Common myeloid progenitor, CD34-positive (primary cell): ENCODE data around the gene SNN.

Experiments
- CTCF ChIA-PET: fragments of 350-600 bp; sonication (Branson Sonifier 250); formaldehyde crosslinking; loops from one replicate; lab custom pipeline; 2021; ENCODE audit warnings: antibody characterized with exemption; lab: Charles Lee
- POLR2A ChIA-PET: fragments of 350-600 bp; sonication (Branson Sonifier 250); formaldehyde crosslinking; loops from one replicate; lab custom pipeline; 2021; ENCODE audit warnings: antibody characterized with exemption; lab: Charles Lee
- DNase-seq, 3 donors: peaks; one replicate each; pipeline versions ENCODE4 v3.0.0 to v3.0.0-alpha.2; 2013
- H3K27ac ChIP-seq, 2 experiments: 1 replicate in 1 of 2; 2 replicates in 1 of 2; pipeline ENCODE4 v1.7.0; 2013; ENCODE audit warnings: inconsistent platforms in 2 of 2, low read length in 2 of 2, mild to moderate bottlenecking in 2 of 2, low read depth in 1 of 2, moderate library complexity in 1 of 2; ENCODE audit not compliant: severe bottlenecking in 2 of 2, insufficient read depth in 1 of 2, poor library complexity in 1 of 2
- H3K27me3 ChIP-seq, 5 experiments: replicated peaks in 2 of 5; 1 replicate in 3 of 5; 2 replicates in 2 of 5; pipeline versions ENCODE4 v1.6.1 to v1.7.0; 2013; ENCODE audit warnings: low read length in 4 of 5, mild to moderate bottlenecking in 2 of 5, moderate library complexity in 2 of 5, inconsistent platforms in 1 of 5; ENCODE audit not compliant: insufficient read depth in 5 of 5, control insufficient read depth in 4 of 5
- H3K36me3 ChIP-seq, 4 experiments: 1 replicate in 2 of 4; 2 replicates in 2 of 4; pipeline versions ENCODE4 v1.6.1 to v1.7.0; 2013; ENCODE audit warnings: low read length in 3 of 4, control low read depth in 1 of 4, mild to moderate bottlenecking in 1 of 4; ENCODE audit not compliant: control insufficient read depth in 4 of 4, insufficient read depth in 4 of 4
- H3K4me1 ChIP-seq, 4 experiments: 1 replicate in 3 of 4; 2 replicates in 1 of 4; pipeline versions ENCODE4 v1.6.1 to v1.7.1; 2013; ENCODE audit warnings: low read length in 3 of 4, mild to moderate bottlenecking in 3 of 4, control low read depth in 1 of 4, inconsistent platforms in 1 of 4, moderate library complexity in 1 of 4; ENCODE audit not compliant: control insufficient read depth in 4 of 4, insufficient read depth in 4 of 4; ENCODE audit errors: control extremely low read depth in 1 of 4
- H3K4me3 ChIP-seq, 7 experiments: 1 replicate in 4 of 7; 2 replicates in 3 of 7; pipeline versions ENCODE4 v1.5.1 to v1.7.0; 2013; ENCODE audit warnings: mild to moderate bottlenecking in 7 of 7, low read length in 6 of 7, moderate library complexity in 6 of 7, inconsistent platforms in 2 of 7, low read depth in 2 of 7, control low read depth in 1 of 7; ENCODE audit not compliant: insufficient read depth in 4 of 7, control insufficient read depth in 1 of 7; ENCODE audit errors: extremely low read depth in 1 of 7
- H3K9me3 ChIP-seq, 5 experiments: 1 replicate in 4 of 5; 2 replicates in 1 of 5; pipeline versions ENCODE4 v1.6.1 to v1.7.1; 2013; ENCODE audit warnings: low read length in 4 of 5, mild to moderate bottlenecking in 2 of 5, inconsistent platforms in 1 of 5, low read depth in 1 of 5, moderate library complexity in 1 of 5; ENCODE audit not compliant: control insufficient read depth in 4 of 5, insufficient read depth in 2 of 5; ENCODE audit errors: control extremely low read depth in 1 of 5
- WGBS: methylation state at CpG from one replicate; pipeline ENCODE4 v1.1.5; 2013; ENCODE audit not compliant: insufficient coverage; 5-methylcytosine and 5-hydroxymethylcytosine counted together

SNN gene

DNA sequence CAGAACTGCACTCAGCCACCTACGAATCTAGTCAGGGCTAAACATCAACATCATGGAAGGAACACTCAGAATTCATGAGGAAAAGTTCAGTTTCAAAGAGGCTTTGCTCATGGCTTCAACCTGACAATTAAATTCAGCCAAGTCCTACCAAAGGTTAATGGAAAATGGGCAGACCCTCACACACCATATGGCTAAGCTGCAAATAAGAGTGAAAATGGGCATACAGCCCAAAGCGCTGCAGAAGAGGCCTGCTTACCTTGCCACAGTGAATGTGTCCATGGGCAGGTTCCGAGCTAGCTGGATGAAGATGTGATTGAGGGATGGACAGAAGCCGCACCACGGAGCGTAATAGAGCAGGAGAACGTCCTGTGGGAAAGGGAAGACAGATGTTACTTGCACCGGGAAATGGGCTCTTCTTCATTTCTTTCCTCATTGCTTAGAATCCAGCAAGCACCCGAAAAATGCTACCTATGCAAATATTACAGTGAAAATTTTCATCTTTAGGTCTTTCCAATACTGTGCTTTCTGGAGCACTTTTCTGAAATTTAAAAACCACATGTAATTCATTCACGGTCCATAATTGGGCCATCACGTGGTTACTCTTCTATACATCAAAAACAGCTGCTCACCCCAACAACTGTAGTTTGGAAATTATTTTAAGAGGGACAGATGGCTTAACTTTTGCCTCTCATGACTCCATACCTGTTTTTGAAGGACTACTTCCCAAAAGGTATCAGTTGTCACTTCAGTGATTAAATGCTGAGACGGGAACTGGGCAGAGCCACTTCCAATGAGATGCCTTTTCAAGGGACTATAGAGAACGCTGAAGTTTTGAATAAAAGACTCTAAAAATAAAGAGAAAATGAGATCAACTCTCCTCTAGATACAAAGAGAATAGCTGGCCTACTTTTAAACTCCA lies 19.6 kb downstream of the SNN start:
- 96% methylated on average over 9 of the region's 13 CpGs for WGBS

DNA sequence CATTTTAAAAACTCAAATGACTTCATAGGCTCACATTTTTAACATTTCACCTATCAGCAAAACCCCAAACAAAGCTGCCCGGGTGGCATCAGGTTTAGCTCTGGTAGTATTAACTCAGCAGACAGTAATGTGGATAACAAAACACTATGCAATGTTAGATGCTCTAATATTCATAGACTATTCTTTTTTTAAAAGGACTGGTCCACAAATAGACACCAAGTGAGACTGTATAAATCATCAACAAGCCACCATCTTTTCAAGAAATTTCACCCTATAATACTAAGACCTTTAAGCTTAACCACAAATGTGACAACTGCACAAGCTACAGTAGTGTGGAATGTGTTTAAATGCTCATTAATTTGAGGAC lies 20.2 kb downstream of the SNN start:
- no peaks in the 10 kb centered on the region for H3K27me3 ChIP-seq
- no CpG with 5 or more reads among the region's 1 CpG for WGBS
- H3K27ac ChIP-seq, result no peak overlapping the region
- POLR2A ChIA-PET, result no interaction called here
- no peak overlapping the region for H3K4me3 ChIP-seq
- no peaks in the 10 kb centered on the region for H3K9me3 ChIP-seq
- no peak for DNase-seq
- H3K4me1 ChIP-seq, result peaks cover 0 to 3% (median 1%) of the 10 kb centered on the region in 4 experiments
- CTCF ChIA-PET, result interaction anchor here (0.6 to 2.4 kb wide), 6 partner anchors 9 to 281 kb away, joined by 3 to 11 read pairs (median 4); no protein-coding TSS in a partner anchor
- H3K36me3 ChIP-seq, result peaks cover 35 to 69% (median 53%) of the 10 kb centered on the region in 4 experiments

More for the DNA sequence above, 19.6 kb downstream of the SNN start:
- DNase-seq, result no peak
- CTCF ChIA-PET, result interaction anchor here (1.2 to 2.4 kb wide), 4 partner anchors 9 to 280 kb away, joined by 3 to 11 read pairs (median 4); no protein-coding TSS in a partner anchor
- POLR2A ChIA-PET, result no interaction called here
- H3K4me1 ChIP-seq, result peaks cover 0 to 6% (median 1%) of the 10 kb centered on the region in 4 experiments
- H3K27ac ChIP-seq, result no peak overlapping the region
- H3K36me3 ChIP-seq, result peaks cover 35 to 73% (median 55%) of the 10 kb centered on the region in 4 experiments
- no peaks in the 10 kb centered on the region for H3K9me3 ChIP-seq
- H3K4me3 ChIP-seq, result no peak overlapping the region
- H3K27me3 ChIP-seq, result no peaks in the 10 kb centered on the region

DNA sequence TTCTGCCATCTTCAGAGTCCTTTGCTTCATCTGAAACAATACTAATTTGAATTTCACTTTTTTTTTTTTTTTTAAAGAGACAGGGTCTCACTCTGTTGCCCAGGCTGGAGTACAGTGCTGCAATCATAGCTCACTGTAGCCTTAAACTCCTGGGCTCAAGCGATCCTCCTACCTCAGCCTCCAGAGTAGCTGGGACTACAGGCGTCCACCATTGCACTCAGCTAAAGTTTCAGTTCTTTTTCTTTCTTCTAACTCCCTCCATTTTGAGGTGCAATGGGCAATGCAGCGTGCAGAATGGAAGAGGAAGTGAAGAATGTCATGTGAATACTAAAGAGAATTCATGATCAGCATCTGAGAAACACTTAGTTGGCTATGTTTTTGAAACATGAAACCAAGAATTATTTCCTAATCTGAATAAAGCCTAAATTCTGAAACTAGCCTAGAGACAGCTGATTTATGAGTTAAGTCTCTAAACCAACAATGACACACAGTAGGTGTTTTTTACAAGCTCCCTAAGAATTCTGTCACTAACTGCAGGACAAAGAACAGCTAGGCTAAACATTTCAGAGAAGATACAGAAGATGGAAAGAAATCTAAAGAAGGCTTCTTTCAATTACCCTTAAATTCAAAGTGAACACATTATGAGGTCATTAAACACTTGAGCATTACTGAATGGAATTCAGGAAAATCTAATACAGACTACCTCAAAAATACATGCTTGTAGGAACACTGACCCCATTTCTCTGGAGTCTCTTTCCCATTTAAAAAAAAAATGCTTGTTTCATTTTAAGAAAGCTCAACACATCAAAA lies 21.0 kb downstream of the SNN start:
- 100% methylated on average over 1 of the region's 3 CpGs for WGBS
- ChIA-PET CTCF (interaction anchor here (0.6 to 2.4 kb wide), 7 partner anchors 9 to 293 kb away, joined by 3 to 11 read pairs (median 3); no protein-coding TSS in a partner anchor), POLR2A (no interaction called here)
- H3K4me3 ChIP-seq, result no peak overlapping the region
- no peaks in the 10 kb centered on the region for H3K27me3 ChIP-seq
- H3K36me3 ChIP-seq, result peaks cover 33 to 65% (median 49%) of the 10 kb centered on the region in 4 experiments
- H3K27ac ChIP-seq, result no peak overlapping the region
- peak in 2 of 3 donors; percentile 17 to 38 for DNase-seq
- peaks cover 0 to 3% (median 1%) of the 10 kb centered on the region in 4 experiments for H3K4me1 ChIP-seq
- no peaks in the 10 kb centered on the region for H3K9me3 ChIP-seq

DNA sequence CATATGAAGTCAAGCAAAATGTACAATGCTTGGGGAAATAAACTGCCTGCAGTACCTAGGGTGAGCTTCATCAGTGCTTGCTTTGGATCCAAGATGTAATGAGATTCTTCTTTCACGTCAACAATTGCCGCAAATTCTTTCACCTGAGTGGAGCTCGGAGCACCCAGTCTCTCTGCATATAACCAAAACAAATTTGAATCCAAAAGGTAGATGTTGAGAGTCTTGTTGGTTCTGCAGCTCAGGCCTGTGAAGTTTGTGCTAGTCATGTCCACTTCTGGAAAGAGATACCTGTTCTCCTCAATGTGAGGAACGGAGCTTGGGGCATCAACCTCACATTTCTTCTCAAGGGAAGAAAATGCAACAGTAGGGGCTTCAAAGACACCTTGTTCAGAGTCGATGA lies 23.0 kb downstream of the SNN start:
- ChIA-PET POLR2A (no interaction called here), CTCF (interaction anchor here (0.6 to 2.0 kb wide), 6 partner anchors 12 to 284 kb away, joined by 3 to 8 read pairs (median 4); no protein-coding TSS in a partner anchor)
- H3K36me3 ChIP-seq, result peaks cover 33 to 69% (median 57%) of the 10 kb centered on the region in 4 experiments
- H3K4me1 ChIP-seq, result peaks cover 0 to 3% (median 1%) of the 10 kb centered on the region in 4 experiments
- 94% methylated on average over 3 of the region's 5 CpGs for WGBS
- no peaks in the 10 kb centered on the region for H3K9me3 ChIP-seq
- no peak for DNase-seq
- no peak overlapping the region for H3K27ac ChIP-seq
- no peaks in the 10 kb centered on the region for H3K27me3 ChIP-seq
- H3K4me3 ChIP-seq, result no peak overlapping the region

DNA sequence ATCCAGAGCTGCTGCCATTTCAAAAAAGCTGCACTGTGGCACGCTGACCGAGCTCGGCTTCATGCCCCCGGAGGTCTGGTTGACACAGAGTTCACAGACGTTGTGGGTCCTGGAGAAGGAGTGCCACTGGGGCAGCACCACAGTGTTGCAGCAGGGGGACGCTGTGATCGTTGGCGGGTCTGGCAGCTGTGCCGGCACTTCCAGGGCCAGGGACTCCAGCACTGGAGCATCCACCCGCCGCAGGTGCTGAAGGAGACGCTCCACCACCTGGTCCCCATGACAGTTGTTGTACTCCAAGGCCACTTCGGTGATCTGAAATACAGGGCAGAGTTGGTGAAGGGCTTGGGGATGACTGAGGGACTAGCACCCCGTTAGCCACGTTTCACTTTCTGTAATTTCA lies 23.5 kb downstream of the SNN start:
- POLR2A ChIA-PET, result no interaction called here
- CTCF ChIA-PET, result interaction anchor here (0.6 to 2.0 kb wide), 6 partner anchors 13 to 285 kb away, joined by 3 to 8 read pairs (median 4); no protein-coding TSS in a partner anchor
- Histone ChIP-seq H3K27me3 (no peaks in the 10 kb centered on the region), H3K27ac (no peak overlapping the region), H3K36me3 (peaks cover 32 to 72% (median 59%) of the 10 kb centered on the region in 4 experiments), H3K9me3 (no peaks in the 10 kb centered on the region), H3K4me3 (no peak overlapping the region), H3K4me1 (peaks cover 0 to 3% (median 1%) of the 10 kb centered on the region in 4 experiments)
- DNase-seq, result no peak
- 96% methylated on average over 14 of the region's 15 CpGs for WGBS

DNA sequence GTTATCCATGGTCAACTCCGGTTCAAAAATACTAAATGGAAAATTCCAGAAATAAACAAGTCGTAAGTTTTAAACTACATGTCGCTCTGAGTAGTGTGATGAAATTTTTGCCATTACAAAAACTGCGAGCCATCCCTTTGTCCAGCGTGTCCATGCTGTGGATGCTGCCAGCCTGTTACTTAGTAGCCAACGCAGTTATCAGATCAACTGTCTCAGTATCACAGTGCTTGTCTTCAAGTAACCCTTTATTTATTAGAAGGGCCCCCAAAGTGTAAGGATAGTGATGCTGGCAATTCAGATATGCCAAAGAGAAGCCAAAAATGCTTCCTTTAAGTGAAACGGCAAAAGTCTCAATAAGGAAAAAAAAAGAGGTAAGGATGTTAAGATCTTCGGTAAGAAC lies 23.9 kb downstream of the SNN start:
- POLR2A ChIA-PET, result no interaction called here
- H3K27ac ChIP-seq, result no peak overlapping the region
- DNase-seq, result no peak
- H3K36me3 ChIP-seq, result peaks cover 32 to 71% (median 62%) of the 10 kb centered on the region in 4 experiments
- CTCF ChIA-PET, result interaction anchor here (1.0 to 2.0 kb wide), 3 partner anchors 13 to 42 kb away, joined by 3 to 6 read pairs (median 3); no protein-coding TSS in a partner anchor
- H3K4me3 ChIP-seq, result no peak overlapping the region
- WGBS, result 100% methylated on average over 8 of the region's 8 CpGs
- no peaks in the 10 kb centered on the region for H3K27me3 ChIP-seq
- peaks cover 0 to 3% (median 1%) of the 10 kb centered on the region in 4 experiments for H3K4me1 ChIP-seq
- no peaks in the 10 kb centered on the region for H3K9me3 ChIP-seq
